G401 (cell line): ENCODE data around the gene BLOC1S3. TPM values are rescaled to one million over a fixed set of nuclear protein-coding genes. Genes with fewer than 3 reads are reported as not detected.

Experiments
- DNase-seq: peaks from one replicate; pipeline ENCODE4 v3.0.0-alpha.2; 2015; ENCODE audit warnings: low spot score
- in situ Hi-C: cut with HindIII; loops from 2 replicates; pipeline ENCODE4 v1.10.0; 2016; ENCODE audit warnings: low sequenced_read_pairs, mixed read lengths
- total RNA-seq: library from RNA; depleted of rRNA; stranded (reverse); fragments of >200 nt; shearing (Covaris generic); gene quantifications from 2 replicates; pipeline ENCODE4 v1.2.3, GENCODE V29; 2014

The BLOC1S3 gene
- total RNA-seq, 1 experiment from 2014 or later, result 9.0 TPM

DNA sequence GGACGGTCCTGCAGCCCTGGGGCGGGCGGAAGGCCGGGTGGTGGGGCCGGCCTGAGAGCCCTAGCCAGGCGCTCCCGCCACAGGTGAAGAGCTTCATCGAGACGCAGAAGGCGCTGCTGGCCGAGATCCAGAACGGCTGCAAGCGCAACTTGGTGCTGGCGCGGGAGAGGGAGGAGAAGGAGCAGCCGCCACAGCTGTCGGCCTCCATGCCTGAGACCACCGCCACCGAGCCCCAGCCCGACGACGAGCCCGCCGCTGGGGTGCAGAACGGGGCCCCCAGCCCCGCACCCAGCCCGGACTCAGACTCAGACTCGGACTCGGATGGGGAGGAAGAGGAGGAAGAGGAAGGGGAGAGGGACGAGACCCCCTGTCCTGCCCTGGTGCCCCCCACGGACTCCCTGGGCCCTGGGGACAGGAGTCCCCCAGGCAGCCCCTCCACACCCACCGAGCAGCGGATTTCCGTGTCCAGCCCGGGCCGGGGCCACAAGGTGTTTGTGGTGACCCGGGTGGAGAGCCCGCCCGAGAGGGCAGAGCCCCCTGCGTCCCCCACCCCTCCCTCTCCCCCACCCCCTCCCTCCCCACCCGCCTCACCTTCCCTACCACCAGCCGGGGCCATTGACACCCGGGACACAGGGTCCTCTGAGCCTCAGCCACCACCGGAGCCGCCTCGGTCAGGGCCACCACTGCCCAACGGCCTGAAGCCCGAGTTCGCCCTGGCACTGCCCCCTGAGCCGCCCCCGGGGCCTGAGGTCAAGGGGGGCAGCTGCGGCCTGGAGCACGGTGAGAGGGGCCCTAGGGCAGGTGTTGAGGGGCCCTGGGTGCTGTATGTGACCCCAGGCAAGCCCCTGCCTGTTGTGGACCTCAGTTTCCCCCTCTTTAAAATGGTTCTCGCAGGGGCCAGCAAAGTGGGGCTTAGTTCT, 33.1 kb upstream of the BLOC1S3 start:
- no peak for DNase-seq
- in situ Hi-C loops, result no loop called here

DNA sequence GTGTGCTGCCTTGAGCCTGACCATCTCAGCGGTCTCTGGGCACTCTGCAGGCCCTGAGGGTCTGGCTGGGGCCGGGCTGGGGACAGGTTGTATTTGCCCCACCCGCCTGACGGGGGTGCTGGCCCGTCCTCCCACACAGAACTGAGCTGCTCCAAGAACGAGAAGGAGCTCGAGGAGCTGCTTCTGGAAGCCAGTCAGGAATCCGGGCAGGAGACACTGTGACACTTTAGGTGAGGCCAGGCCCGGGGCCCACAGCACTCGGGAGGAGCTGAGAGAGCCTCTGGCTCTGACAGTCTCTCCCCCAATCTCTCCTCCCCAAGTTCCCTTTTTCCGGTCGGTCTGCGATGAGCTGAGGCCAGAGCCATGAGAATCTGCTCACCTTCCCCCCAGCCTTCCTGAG, 32.3 kb upstream of the BLOC1S3 start:
- DNase-seq, result no peak
- in situ Hi-C loops, result no loop called here

DNA sequence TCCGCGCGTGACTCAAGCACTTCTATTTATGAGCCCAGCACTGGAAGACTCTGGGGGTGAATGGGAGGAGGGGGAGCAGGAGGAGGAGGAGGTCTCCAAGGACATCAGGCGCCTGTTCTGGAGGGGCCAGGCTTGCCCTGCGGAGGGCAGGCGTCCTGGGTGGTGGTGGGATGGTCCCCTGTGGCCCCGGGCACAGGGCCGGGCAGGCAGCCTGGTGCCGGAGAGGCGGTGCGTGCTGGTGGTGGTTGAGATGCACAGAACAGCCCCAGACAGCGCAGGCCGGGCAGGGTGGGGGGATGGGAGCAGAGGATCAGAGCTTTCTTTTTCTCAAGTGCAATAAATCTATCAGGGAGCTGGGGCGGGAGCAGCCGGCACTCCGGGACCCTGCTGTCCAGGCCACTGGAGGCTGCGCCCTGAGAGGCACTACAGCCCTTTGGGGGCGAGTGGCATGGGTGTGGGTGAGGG, 31.8 kb upstream of the BLOC1S3 start:
- no peak for DNase-seq
- in situ Hi-C loops, result no loop called here

DNA sequence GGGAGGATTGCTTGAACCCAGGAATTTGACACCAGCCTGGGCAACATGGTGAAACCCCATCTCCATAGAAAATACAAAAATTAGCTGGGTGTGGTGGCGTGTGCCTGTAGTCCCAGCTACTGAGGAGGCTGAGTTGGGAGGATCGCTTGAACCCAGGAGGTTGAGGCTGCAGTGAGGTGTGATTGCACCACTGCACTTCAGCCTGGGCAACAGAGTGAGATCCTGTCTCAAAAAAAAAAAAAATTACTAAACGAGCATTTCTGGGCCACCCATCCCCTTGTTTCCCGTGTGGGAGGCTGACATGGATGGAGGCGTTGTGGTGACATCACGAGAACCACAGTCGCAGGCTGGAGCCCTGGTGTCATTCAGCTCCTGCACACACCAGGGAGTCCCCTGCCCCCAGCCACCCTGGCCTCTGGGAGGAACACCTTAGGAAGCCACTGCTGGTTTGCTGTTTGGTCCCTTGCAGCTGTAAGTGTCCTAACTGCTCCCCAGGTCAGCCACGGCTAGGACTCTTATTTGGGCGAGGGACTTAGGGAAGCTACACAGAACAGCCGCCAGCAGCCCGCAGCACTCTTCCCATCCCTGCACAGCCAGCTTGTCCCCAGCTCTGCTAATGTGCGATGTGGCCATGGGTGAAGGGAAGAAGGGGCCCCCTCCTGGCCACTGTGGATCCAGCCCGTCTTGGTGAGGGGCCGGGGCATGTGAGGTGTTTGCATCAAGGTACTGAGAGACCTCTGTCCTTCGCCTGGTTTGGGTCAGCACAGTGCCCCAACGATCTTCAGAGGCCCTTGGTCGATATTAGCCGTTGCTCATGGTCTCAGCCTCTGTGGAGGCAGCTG, 30.5 kb upstream of the BLOC1S3 start:
- no peak for DNase-seq
- in situ Hi-C loops, result no loop called here

DNA sequence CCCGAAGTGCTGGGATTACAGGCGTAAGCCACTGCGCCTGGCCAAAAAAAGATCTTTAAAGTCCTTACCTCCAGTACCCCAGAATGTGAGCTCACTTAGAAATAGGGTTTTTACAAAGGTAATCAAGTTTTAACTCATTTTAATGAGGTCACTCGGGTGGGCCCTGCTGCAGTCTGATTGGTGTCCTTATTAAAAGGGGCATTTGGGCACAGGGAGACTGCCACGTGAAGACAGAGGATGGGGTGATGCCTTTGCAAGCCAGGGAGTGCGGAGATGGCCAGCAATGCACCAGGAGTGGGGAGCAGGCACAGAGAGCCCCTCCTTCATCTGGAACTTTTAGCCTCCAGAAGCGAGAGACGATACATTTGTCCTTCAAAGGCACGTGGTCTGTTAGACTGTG, 29.5 kb upstream of the BLOC1S3 start:
- DNase-seq, result no peak
- in situ Hi-C loops, result no loop called here

DNA sequence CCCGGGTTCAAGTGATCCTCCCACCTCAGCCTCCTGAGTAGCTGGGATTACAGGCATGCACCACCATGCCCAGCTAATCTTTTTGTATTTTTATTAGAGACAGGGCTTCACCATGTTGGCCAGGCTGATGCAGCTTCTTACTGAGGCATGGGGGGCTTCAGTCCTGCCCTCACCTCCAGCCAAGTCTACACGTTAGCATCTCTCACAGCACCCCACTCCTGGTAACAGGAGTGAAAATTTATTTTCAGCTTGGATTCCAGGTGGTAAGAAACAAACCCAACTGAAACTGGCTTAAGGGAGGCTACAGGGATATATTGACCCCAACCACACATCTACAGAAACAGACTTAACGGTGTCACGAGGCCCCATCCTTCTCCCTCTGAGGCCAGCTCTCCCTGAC, 28.4 kb upstream of the BLOC1S3 start:
- in situ Hi-C loops, result no loop called here
- DNase-seq, result no peak

DNA sequence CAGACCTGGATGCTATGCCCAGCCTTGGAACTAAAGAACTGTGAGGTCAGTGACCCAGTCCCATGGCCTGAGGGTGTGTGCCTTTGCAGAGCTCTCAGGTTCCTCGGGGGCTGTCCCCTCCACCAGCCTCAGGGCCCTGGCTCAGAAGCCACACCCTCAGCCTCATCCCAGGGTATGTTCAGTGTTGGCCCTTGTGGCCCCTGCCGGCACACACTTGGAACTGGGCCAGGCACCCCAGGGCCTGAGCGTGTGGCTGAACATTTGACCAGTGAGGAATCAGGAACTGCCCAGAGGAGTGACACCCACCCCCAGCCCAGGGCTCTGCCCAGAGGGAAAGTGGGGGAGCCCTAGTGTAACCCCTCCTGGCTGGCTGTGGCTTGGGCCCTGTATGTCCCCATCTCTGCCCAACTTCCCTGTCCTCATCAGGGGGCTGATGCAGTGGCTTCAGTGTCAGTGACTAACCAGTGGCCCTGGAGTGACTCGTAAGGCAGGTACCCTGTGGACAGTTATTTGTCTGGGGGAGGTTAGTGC, 27.8 kb upstream of the BLOC1S3 start:
- in situ Hi-C loops, result no loop called here
- DNase-seq, result no peak

DNA sequence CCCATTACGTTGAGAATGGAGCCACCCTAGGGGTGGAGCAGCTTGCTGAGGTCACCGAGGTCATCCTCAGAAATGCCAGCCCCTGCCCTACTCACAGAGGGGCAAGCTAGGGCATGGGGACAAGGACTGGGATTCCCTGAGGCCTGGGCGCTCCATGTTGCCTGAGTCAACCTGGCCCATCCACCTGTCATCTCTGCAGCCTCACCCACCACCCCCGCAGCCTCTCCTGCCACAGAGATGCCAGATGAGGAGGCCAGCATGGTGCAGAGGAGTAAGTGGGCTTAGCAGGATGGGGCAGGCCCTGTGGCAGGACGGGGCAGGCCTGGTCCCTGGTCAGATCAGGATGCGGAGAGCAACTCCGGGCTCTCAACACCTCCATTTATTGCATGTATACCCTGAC, 27.3 kb upstream of the BLOC1S3 start:
- in situ Hi-C loops, result no loop called here
- DNase-seq, result no peak

DNA sequence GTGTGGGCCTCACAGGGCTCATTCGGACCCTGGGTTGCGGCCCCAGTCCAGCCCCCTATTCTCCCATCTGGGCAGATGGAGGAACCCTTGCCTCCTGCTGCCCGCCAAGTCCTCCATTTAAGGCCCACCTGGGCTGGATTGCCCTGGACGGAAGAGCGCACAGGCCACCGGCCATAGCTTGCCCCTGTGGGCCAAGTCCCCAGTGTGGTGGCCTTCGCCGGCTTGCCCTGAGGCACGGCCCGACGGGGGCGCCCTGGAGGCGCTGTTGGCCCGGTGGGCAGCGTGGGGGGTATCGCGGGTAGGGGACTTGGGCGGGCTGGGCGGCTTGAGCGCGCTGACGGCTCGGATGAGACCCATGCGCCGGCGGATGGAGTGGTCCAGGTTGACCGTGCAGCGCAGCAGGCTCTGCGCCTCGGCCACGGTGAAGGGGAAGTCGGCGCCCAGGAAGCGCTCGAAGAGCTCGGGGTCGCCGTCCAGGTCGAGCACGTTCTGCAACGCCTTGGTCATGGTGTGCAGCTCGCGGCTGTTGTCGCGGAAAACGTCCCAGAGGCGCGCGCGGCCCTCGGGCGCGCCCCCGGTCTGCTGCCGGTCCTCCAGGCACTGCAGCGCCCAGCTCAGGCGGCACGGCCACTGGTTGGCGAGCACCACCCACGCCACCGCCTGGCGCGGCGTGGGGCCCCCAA, 26.6 kb upstream of the BLOC1S3 start:
- in situ Hi-C loops, result no loop called here
- no peak for DNase-seq

DNA sequence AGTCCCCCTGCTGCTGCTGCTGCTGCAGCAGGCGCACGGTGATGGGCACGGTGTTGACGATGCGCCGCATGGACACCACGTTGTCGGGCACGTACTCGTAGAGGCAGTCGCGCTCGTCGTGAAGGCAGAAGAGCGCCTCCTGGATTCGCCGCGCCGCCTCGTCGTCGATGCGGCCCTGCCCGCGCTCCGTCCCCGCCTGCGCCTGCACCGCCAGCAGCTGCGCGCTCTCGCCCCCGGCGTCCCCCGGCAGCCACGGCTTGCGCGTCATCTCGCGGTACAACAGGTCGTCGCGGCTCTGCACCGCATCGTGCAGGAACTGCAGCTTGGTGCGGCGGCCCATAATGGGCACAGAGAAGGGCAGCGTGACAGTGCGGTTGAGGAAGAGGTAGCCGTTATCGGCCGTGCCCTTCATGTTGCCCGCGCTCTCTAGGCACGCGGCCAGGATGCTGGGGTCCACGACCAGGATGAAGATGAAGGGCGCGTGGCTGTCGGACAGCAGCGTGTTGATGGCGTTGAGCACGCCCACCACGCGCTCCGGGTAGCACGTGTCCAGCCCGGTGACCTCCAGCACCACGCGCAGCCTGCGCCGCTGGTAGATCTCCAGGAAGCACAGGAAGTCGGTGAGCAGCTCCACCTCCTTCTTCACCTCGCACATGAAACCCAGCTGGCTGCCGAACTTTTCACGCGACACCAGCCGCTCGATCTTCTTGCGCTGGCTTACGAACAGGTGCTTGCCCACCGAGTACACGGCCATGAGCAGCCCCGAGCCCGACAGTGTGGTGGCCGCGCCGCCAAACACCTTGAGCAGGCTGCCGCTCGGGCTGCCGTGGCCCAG, 25.9 kb upstream of the BLOC1S3 start:
- in situ Hi-C loops, result no loop called here
- peak; percentile 28 for DNase-seq

DNA sequence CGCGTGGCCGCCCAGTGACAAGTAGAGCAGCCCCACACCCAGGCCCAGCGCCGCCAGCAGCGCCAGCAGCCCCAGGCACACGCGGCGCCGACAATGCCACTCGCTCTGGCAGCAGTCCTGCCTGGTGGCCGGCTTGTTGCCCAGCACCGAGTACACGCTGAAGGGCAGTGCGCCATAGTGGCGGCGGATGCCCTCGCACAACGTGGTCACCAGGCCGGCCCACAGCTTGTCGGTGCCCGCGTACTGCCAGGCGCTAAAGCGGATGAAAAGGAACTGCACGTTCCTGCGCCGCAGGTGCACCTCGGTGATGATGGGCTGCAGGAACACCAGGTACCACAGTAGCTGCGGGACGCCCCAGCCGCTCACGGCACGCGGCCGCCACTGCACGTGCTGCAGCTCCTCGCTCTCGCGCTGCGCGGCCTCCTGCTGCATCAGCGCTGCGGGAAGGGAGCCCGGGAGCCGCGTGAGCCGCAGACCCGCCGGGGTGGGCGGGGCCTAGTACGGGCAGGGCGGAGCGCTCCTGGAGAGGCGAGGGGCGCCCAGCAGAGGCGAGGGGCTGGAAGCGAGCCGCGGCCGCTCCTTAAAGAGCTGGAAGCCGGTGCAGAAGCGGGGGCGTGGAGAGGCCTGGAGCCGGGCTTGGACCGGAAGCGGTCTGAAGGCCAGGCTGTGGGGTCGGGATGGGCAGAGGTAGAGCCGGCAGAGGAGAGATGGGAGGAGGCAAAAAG, 25.1 kb upstream of the BLOC1S3 start:
- peak; percentile 45 for DNase-seq
- in situ Hi-C loops, result no loop called here

DNA sequence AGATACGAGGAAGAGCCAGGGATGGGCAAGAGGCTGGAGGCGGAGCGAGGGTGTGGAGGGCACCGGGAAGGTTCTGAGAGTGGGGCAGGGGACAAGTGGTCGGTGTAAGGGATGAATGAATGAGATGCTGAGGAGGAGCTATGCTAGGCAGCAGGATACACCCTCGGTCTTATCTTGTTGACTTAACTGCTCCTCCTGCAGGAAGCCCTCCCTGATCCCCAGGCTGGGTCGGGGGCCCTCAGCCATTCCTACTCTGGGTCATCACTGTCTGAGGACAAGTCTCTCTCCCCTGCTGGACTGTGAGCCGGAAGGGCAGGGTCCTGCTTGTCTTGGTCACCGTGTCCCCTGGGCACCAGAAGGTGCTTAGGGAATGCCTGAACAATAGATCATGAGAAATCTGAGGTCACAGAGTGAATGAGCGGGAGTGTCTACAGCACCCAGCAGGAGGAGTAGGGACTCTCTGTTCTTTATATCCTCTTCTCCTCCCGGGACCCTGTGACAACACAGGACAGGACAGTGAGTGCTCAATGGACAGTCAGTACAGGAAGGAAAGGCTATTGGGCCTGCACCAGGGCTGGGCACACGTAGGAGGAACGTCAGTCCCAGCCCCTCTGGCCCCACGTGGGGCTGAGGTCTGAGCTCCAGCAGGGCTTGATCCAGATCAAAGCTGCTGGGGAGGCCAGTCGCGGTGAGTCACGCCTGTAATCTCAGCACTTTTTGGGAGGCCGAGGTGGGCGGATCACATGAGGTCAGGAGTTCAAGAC, 24.3 kb upstream of the BLOC1S3 start:
- DNase-seq, result no peak
- in situ Hi-C loops, result no loop called here

DNA sequence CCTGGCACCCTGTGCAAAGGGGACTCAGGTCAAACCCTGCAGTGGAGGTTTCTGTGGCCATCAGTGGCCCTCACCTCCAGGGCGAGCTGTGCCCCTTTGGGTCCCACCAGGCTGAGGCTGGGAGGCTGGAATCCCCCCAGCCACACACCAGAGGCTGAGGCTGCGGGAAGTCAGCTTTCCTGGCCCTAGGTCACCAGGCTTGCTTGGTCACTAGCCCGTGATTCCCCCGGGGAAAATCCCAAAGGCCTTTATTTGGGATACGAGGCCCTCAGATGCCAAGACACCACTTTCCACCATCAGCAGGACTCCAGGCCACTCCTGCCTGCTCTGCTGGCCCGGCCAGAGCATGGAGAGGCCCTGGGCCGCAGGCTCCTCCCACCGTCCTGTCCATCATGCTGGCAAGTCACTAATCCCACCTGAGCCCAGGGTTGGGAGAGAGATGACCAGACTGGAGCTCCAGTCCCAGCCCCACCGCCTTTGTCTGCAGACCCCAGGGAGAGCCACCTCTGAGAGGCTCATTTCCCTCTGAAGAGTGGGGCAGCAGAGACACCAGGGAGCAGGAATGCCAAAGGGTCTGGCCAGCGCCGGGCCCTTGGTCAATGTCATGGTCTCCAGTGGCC, 22.5 kb upstream of the BLOC1S3 start:
- DNase-seq, result no peak
- in situ Hi-C loops, result no loop called here

DNA sequence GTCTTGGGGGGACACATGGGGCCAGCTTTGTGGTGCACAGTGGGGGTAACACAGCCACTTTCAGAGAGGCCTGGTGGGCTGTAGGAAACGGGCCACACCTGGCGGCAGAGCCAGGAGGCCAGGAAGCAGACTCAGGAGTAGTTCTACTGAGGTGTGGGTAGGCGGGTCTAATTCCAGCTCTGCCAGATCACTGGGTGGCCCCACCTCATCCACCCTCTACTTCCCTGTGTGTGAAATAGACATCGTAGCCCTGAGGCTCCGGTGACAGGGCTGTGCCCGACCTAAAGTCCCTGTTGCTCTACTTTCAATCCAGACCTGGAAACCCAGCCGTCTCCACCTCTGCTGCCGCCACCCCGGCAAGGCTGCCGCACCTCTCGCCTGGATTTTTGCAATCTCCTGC, 21.8 kb upstream of the BLOC1S3 start:
- DNase-seq, result no peak
- in situ Hi-C loops, result no loop called here

DNA sequence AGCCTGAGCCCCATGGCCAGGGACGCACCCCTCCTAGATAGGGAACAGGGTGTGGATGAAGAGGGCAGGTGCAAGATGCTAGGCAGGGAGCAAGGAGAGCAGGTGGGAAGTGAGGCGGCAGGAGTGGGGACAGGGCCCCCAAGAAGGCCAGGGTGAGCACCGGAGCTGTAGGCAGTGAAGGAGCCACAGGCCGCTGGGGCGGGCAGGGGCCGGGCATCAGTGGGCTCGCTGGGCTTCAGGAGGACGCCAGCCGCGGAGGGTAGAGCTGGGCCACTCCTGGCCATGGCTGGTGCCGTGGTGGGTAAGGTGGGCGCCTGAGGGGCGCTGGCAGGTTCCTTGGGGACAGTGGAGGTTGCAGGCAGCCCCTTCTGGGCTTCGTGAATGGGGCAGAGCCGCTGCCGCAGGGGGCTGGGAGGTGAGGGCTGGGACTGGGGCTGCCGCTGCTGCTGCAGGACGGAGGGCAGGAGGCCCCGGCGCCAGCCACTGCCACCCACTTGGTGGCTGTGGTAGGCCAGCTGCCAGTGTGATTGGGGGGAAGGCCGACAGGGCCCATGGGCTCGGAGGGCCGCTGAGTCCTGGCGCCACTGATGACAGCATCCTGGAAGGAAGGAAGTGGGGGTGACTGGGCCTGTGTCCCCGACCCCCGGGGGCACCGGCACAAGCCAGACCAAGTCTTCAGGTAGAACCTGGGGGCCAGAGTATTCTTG, 19.9 kb upstream of the BLOC1S3 start:
- in situ Hi-C loops, result no loop called here
- DNase-seq, result no peak

DNA sequence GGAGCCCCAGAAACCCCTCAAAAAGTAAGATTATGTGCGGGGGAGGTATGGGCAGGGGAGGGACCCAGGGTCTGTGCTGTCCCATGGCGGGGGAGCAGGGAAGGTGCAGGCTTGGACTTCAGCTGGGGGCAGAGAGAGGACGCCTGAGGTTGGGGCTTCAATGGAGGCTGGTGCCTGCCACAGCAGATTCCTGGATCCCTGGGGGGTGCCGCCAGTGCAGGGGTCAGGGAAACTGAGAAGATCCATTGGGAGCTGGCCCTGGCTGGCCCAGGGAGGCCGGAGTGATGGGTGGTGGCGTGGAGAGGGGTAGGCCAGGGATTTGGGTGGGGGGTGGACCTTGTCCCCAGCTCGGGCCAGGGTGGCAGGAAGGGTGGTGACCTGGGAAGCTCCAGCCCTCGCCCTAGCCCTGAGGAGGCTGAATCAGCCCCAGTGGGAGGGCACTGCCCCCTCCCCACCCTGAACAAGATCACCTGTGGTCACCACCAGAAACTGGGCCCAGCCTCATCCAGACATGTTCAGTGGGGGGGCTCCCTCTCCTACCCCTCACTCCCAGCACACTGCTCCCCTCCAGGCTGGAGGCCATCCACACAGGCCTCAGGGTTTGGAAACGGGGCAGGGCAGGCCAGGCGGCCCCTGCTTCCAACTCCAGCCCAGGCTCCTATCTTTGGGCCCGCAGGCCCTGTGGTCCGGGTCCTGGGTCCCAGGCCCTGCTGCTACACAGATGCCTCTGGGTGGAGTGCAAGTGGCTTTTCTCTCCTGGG, 19.2 kb upstream of the BLOC1S3 start:
- DNase-seq, result no peak
- in situ Hi-C loops, result no loop called here
